IMR-90 (cell line): ENCODE measurements around the gene EFCAB8. TPM values are rescaled to one million over a fixed set of nuclear protein-coding genes. Genes with fewer than 3 reads are reported as not detected.

Source experiments
- ATAC-seq: fragments of 200-7000 bp; cut with Tn5 transposase; 2 replicates; pipeline ENCODE4 v1.9.1; 2020; ENCODE audit warnings: low read depth, mild to moderate bottlenecking, moderate library complexity
- BruUV-seq: library from RNA; stranded (reverse); fragments of 400-500 nt; replicated peaks from 2 replicates; lab custom pipeline; 2021; lab: Mats Ljungman, UMichigan
- CTCF ChIA-PET: fragments of 300-600 bp; formaldehyde crosslinking; extraction: SDS; loops from one replicate; lab custom pipeline; 2021; ENCODE audit warnings: antibody characterized with exemption; lab: Yijun Ruan, JAX
- POLR2A ChIA-PET: fragments of 300-600 bp; sonication (Branson Sonifier 250); formaldehyde crosslinking; loops from one replicate; lab custom pipeline; 2022; ENCODE audit warnings: antibody characterized with exemption; ENCODE audit not compliant: unreplicated experiment; lab: Charles Lee
- DNase-seq: peaks from one replicate; pipeline ENCODE4 v3.0.0; 2013
- H2AFZ ChIP-seq: replicated peaks from 2 replicates; pipeline ENCODE3; 2013; ENCODE audit warnings: low read length, mild to moderate bottlenecking; ENCODE audit not compliant: poor library complexity
- H2AK5ac ChIP-seq: 2 replicates; pipeline ENCODE4 v1.6.1; 2013; ENCODE audit warnings: low read depth, low read length, inconsistent platforms
- H2AK9ac ChIP-seq: replicated peaks from 2 replicates; pipeline ENCODE3; 2013; ENCODE audit warnings: mild to moderate bottlenecking, low read depth, low read length, moderate library complexity; ENCODE audit not compliant: poor library complexity
- H2BK120ac ChIP-seq: 2 replicates; pipeline ENCODE4 v1.6.1; 2013; ENCODE audit warnings: low read depth, low read length, inconsistent platforms
- H2BK15ac ChIP-seq: 3 replicates; pipeline ENCODE4 v1.6.1; 2013; ENCODE audit warnings: low read depth, low read length, inconsistent platforms
- H2BK20ac ChIP-seq: 2 replicates; pipeline ENCODE4 v1.6.1; 2013; ENCODE audit warnings: low read depth, mild to moderate bottlenecking, inconsistent platforms, low read length, moderate library complexity
- H2BK5ac ChIP-seq: 2 replicates; pipeline ENCODE4 v1.6.1; 2013; ENCODE audit warnings: mild to moderate bottlenecking, low read depth, low read length, inconsistent platforms; ENCODE audit not compliant: poor library complexity, severe bottlenecking
- H3K14ac ChIP-seq: replicated peaks from 2 replicates; pipeline ENCODE4 v1.6.1; 2013; ENCODE audit warnings: low read depth, low read length, inconsistent platforms
- H3K18ac ChIP-seq: 2 replicates; pipeline ENCODE4 v1.6.1; 2013; ENCODE audit warnings: low read depth, low read length, control low read depth
- H3K23ac ChIP-seq: 2 replicates; pipeline ENCODE4 v1.6.1; 2013; ENCODE audit warnings: low read depth, low read length, inconsistent platforms
- H3K27ac ChIP-seq: 2 replicates; pipeline ENCODE4 v1.5.1; 2013; ENCODE audit warnings: mild to moderate bottlenecking, control low read depth, low read length; ENCODE audit not compliant: insufficient read depth
- H3K27me3 ChIP-seq: 2 replicates; pipeline ENCODE4 v1.6.1; 2013; ENCODE audit warnings: low read length; ENCODE audit not compliant: control insufficient read depth, insufficient read depth
- H3K36me3 ChIP-seq: 2 replicates; pipeline ENCODE4 v1.6.1; 2013; ENCODE audit warnings: low read length, mixed read lengths; ENCODE audit not compliant: control insufficient read depth, insufficient read depth
- H3K4ac ChIP-seq: 2 replicates; pipeline ENCODE4 v1.6.1; 2013; ENCODE audit warnings: low read depth, low read length, inconsistent platforms
- H3K4me1 ChIP-seq: 2 replicates; pipeline ENCODE4 v1.6.1; 2013; ENCODE audit warnings: low read length, mixed read lengths; ENCODE audit not compliant: control insufficient read depth, insufficient read depth
- H3K4me2 ChIP-seq: 2 replicates; pipeline ENCODE4 v1.6.1; 2013; ENCODE audit warnings: low read depth, mild to moderate bottlenecking, control low read depth, low read length, moderate library complexity
- H3K4me3 ChIP-seq: 2 replicates; pipeline ENCODE4 v1.5.1; 2013; ENCODE audit warnings: low read depth, mild to moderate bottlenecking, control low read depth, low read length, moderate library complexity; ENCODE audit not compliant: insufficient read depth
- H3K56ac ChIP-seq: 2 replicates; pipeline ENCODE4 v1.6.1; 2013; ENCODE audit warnings: low read length, inconsistent platforms; ENCODE audit not compliant: insufficient read depth; ENCODE audit errors: extremely low read depth
- H3K79me1 ChIP-seq, 2 experiments: 2 replicates each; pipeline ENCODE4 v1.6.1; 2013; ENCODE audit warnings: low read length in 2 of 2, inconsistent platforms in 1 of 2, low read depth in 1 of 2
- H3K9ac ChIP-seq: 2 replicates; pipeline ENCODE4 v1.6.1; 2013; ENCODE audit warnings: low read depth, low read length, control low read depth
- H3K9me1 ChIP-seq: 2 replicates; pipeline ENCODE4 v1.6.1; 2013; ENCODE audit warnings: low read length, inconsistent platforms; ENCODE audit not compliant: insufficient read depth
- H3K9me3 ChIP-seq: 2 replicates; pipeline ENCODE4 v1.6.1; 2013; ENCODE audit warnings: low read length; ENCODE audit not compliant: control insufficient read depth, insufficient read depth
- H4K20me1 ChIP-seq: 2 replicates; pipeline ENCODE4 v1.6.1; 2013; ENCODE audit warnings: low read length, inconsistent platforms; ENCODE audit not compliant: insufficient read depth
- H4K5ac ChIP-seq: 2 replicates; pipeline ENCODE4 v1.6.1; 2013; ENCODE audit warnings: mild to moderate bottlenecking, low read depth, low read length, control low read depth
- H4K8ac ChIP-seq, 2 experiments: 2 replicates each; pipeline ENCODE4 v1.6.1; 2013; ENCODE audit warnings: low read depth in 2 of 2, low read length in 2 of 2, control low read depth in 1 of 2, inconsistent platforms in 1 of 2
- H4K91ac ChIP-seq: 2 replicates; pipeline ENCODE4 v1.6.1; 2013; ENCODE audit warnings: low read depth, low read length, inconsistent platforms; ENCODE audit not compliant: insufficient read depth
- BHLHE40 ChIP-seq: fragments of 150-350 bp; IDR thresholded peaks from 2 replicates; pipeline ENCODE4 v1.6.1; 2016; ENCODE audit warnings: mild to moderate bottlenecking, low read depth, low read length
- CHD1 ChIP-seq: IDR thresholded peaks from 2 replicates; pipeline ENCODE4 v1.6.1; 2012; ENCODE audit warnings: low read depth, low read length, improper control_type of control experiment
- MXI1 ChIP-seq: IDR thresholded peaks from 2 replicates; pipeline ENCODE4 v1.6.1; 2012; ENCODE audit warnings: low read depth, mild to moderate bottlenecking, low read length, moderate library complexity, borderline replicate concordance
- NFE2L2 ChIP-seq: fragments of 150-350 bp; IDR thresholded peaks from 2 replicates; pipeline ENCODE4 v1.6.1; 2016; ENCODE audit warnings: low read depth, mild to moderate bottlenecking, low read length
- RCOR1 ChIP-seq: IDR thresholded peaks from 2 replicates; pipeline ENCODE4 v1.6.1; 2012; ENCODE audit warnings: mild to moderate bottlenecking, low read length, improper control_type of control experiment; ENCODE audit not compliant: insufficient replicate concordance
- SMC3 ChIP-seq: fragments of 150-350 bp; IDR thresholded peaks from 2 replicates; pipeline ENCODE4 v1.6.1; 2016; ENCODE audit warnings: low read depth, mild to moderate bottlenecking, antibody characterized with exemption, low read length, moderate library complexity
- WGBS, 2 experiments: methylation state at CpG; one replicate each; pipeline versions ENCODE4 v1.1.5 to v1.1.7; 2013; ENCODE audit warnings: missing lambda C conversion rate in 2 of 2; ENCODE audit not compliant: insufficient read length in 1 of 2; ENCODE audit errors: extremely low coverage in 2 of 2; 5-methylcytosine and 5-hydroxymethylcytosine counted together
- dilution Hi-C: fragments of 300-500 bp; cut with HindIII; formaldehyde crosslinking; loops from one replicate; pipeline ENCODE4 v1.14.3; 2018; ENCODE audit warnings: low sequenced_read_pairs; ENCODE audit not compliant: unreplicated experiment
- in situ Hi-C: fragments of 300-500 bp; cut with MboI; formaldehyde crosslinking; loops from 3 replicates; pipeline ENCODE4 v1.14.3; 2019; ENCODE audit warnings: low sequenced_read_pairs, inconsistent platforms, mixed read lengths
- intact Hi-C: fragments of 100-400 bp; cut with micrococcal nuclease; formaldehyde crosslinking; loops from 2 replicates; pipeline ENCODE4 v1.10.0; 2022
- polyA plus RNA-seq, 3 experiments: library from polyadenylated mRNA; depleted of rRNA; stranded (reverse); fragments of >200 nt; gene quantifications; 2 replicates each; pipeline ENCODE4 v1.2.3, GENCODE V29; 2012; ENCODE audit warnings: low replicate concordance in 1 of 3
- total RNA-seq: library from RNA; depleted of rRNA; stranded (reverse); fragments of >200 nt; gene quantifications from 2 replicates; pipeline ENCODE4 v1.2.3, GENCODE V29; 2012

The EFCAB8 gene
- total and polyA plus RNA-seq, 2 of the 4 experiments (the other 2 are of a cell fraction): not detected

GRCh38 chr20:32906200-32906599 is 47.5 kb downstream of the EFCAB8 start:
- no TSS peak for BruUV-seq
- no peak overlapping the region for H4K5ac ChIP-seq
- no peak overlapping the region for H2AK5ac ChIP-seq
- H3K36me3 ChIP-seq: no peaks in the 10 kb centered on the region
- DNase-seq (no peak), ATAC-seq (no peak)
- no peak overlapping the region for H3K4me2 ChIP-seq
- H3K18ac ChIP-seq: no peak overlapping the region
- WGBS, 2 experiments: no CpG with 5 or more reads among the region's 4 CpGs
- H3K14ac ChIP-seq: no peak overlapping the region
- TF ChIP-seq NFE2L2 (no peak), RCOR1 (no peak), MXI1 (no peak), SMC3 (no peak), BHLHE40 (no peak), CHD1 (no peak)
- H3K27me3 ChIP-seq: peaks cover 10% of the 10 kb centered on the region; the same call in 1 of the 2 replicates
- H2BK20ac ChIP-seq: no peak overlapping the region
- ChIA-PET CTCF (no interaction called here), POLR2A (no interaction called here)
- no peak overlapping the region for H2AK9ac ChIP-seq
- in situ Hi-C loops: no loop called here
- no peak overlapping the region for H2BK5ac ChIP-seq
- H3K56ac ChIP-seq: no peak overlapping the region
- H3K4me3 ChIP-seq: no peak overlapping the region
- no peaks in the 10 kb centered on the region for H3K79me1 ChIP-seq
- H3K9me1 ChIP-seq: no peaks in the 10 kb centered on the region
- no peak overlapping the region for H3K9ac ChIP-seq
- H4K91ac ChIP-seq: no peak overlapping the region
- H4K20me1 ChIP-seq: no peaks in the 10 kb centered on the region
- H4K8ac ChIP-seq: no peak overlapping the region
- dilution Hi-C loops: no loop called here
- no peak overlapping the region for H2AFZ ChIP-seq
- H3K9me3 ChIP-seq: no peaks in the 10 kb centered on the region
- H2BK120ac ChIP-seq: no peak overlapping the region
- no peak overlapping the region for H3K4ac ChIP-seq
- H2BK15ac ChIP-seq: no peak overlapping the region
- H3K4me1 ChIP-seq: no peaks in the 10 kb centered on the region
- H3K27ac ChIP-seq: no peak overlapping the region
- intact Hi-C loops: no loop called here
- H3K23ac ChIP-seq: no peak overlapping the region
